Suprapubic skin (tissue), 4 donors: ENCODE data around the gene LBHD1. TPM values are rescaled to one million over a fixed set of nuclear protein-coding genes. Genes with fewer than 3 reads are reported as not detected.
"Not testable (repeated sequence)": the region's sequence is repeated elsewhere in the genome, so short reads cannot be mapped to it uniquely, and the experiment has no call there.

Experiments used
- DNase-seq, 2 donors: peaks; one replicate each; pipeline ENCODE4 v3.0.0-alpha.2; 2019; ENCODE audit warnings: low spot score in 2 of 2
- H3K27ac ChIP-seq: fragments of 200-600 bp; sonication (generic); one replicate; pipeline ENCODE4 v1.5.1; 2019
- H3K27me3 ChIP-seq: fragments of 200-600 bp; sonication (generic); one replicate; pipeline ENCODE4 v1.5.1; 2019
- H3K36me3 ChIP-seq: fragments of 200-600 bp; sonication (generic); one replicate; pipeline ENCODE4 v1.5.1; 2019
- H3K4me1 ChIP-seq: fragments of 200-600 bp; sonication (generic); one replicate; pipeline ENCODE4 v1.5.1; 2019
- H3K4me3 ChIP-seq: fragments of 200-600 bp; sonication (generic); one replicate; pipeline ENCODE4 v1.5.1; 2019; ENCODE audit warnings: mild to moderate bottlenecking
- H3K9me3 ChIP-seq: fragments of 200-600 bp; sonication (generic); one replicate; pipeline ENCODE4 v1.5.1; 2019
- EP300 ChIP-seq: sonication (generic); formaldehyde crosslinking; IDR thresholded peaks from one replicate; pipeline ENCODE4 v1.6.1; 2017; ENCODE audit warnings: antibody characterized with exemption
- POLR2A ChIP-seq, 2 donors: fragments of 450-650 bp; IDR thresholded peaks; one replicate each; pipeline ENCODE4 v1.6.1; 2017; ENCODE audit warnings: antibody characterized with exemption in 2 of 2, mild to moderate bottlenecking in 2 of 2, moderate library complexity in 2 of 2
- POLR2AphosphoS5 ChIP-seq, 3 donors: sonication (generic); formaldehyde crosslinking; IDR thresholded peaks; one replicate each; pipeline ENCODE4 v1.6.1; 2017; ENCODE audit warnings: antibody characterized with exemption in 3 of 3
- WGBS: methylation state at CpG from one replicate; pipeline ENCODE4 v1.1.5; 2018; 5-methylcytosine and 5-hydroxymethylcytosine counted together
- total RNA-seq, 4 donors: library from RNA; depleted of rRNA; stranded (reverse); fragments of >200 nt; gene quantifications; one replicate each; pipeline ENCODE4 v1.1.0, GENCODE V29; 2016
- TF ChIP-seq, protein P1 (sequence below), 2 donors: fragments of 200-600 bp in 1 of 2; fragments of 450-650 bp in 1 of 2; sonication (generic) in 1 of 2; IDR thresholded peaks; one replicate each; pipeline ENCODE4 v1.5.1; 2016 to 2019; ENCODE audit warnings: antibody characterized with exemption in 2 of 2, mild to moderate bottlenecking in 1 of 2, moderate library complexity in 1 of 2

Gene LBHD1
- total RNA-seq, 4 donors from 2014 or later: 1.7 to 8.7 (median 3.3) TPM

DNA sequence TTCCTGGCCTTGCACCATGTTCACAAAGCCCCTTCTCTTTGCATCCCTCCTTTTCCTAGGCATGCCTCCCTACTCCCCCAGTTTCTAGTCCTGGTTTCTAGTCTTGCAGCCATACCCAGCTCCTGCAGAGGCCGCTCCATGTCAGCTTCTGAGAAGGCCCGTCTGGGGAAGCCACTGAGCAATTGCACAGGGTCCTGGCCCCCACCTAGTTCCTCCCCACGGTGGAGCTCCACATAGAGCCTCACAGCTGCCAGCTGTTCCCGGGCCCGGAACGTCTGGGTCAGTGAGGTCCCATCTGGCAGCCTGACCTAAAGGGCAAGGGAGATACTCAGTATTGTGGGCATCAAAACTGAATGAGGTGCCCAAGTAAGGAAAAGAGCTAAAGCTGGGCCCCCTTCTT is 4.6 kb upstream of the LBHD1 start:
- H3K27ac ChIP-seq: no peak overlapping the region
- H3K4me1 ChIP-seq: peaks cover 56% of the 10 kb centered on the region
- no peak overlapping the region for H3K4me3 ChIP-seq
- H3K9me3 ChIP-seq: no peaks in the 10 kb centered on the region
- H3K36me3 ChIP-seq: peaks cover 28% of the 10 kb centered on the region
- TF ChIP-seq, protein P1, sequence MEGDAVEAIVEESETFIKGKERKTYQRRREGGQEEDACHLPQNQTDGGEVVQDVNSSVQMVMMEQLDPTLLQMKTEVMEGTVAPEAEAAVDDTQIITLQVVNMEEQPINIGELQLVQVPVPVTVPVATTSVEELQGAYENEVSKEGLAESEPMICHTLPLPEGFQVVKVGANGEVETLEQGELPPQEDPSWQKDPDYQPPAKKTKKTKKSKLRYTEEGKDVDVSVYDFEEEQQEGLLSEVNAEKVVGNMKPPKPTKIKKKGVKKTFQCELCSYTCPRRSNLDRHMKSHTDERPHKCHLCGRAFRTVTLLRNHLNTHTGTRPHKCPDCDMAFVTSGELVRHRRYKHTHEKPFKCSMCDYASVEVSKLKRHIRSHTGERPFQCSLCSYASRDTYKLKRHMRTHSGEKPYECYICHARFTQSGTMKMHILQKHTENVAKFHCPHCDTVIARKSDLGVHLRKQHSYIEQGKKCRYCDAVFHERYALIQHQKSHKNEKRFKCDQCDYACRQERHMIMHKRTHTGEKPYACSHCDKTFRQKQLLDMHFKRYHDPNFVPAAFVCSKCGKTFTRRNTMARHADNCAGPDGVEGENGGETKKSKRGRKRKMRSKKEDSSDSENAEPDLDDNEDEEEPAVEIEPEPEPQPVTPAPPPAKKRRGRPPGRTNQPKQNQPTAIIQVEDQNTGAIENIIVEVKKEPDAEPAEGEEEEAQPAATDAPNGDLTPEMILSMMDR (IDR thresholded peaks at IDR 0.05): no peak
- no peak for TF ChIP-seq EP300
- TF ChIP-seq POLR2A (IDR thresholded peaks at IDR 0.05): no peak
- TF ChIP-seq POLR2AphosphoS5 (IDR thresholded peaks at IDR 0.05): no peak
- DNase-seq: no peak
- 43% methylated on average over 6 of the region's 6 CpGs for WGBS
- H3K27me3 ChIP-seq: no peaks in the 10 kb centered on the region

DNA sequence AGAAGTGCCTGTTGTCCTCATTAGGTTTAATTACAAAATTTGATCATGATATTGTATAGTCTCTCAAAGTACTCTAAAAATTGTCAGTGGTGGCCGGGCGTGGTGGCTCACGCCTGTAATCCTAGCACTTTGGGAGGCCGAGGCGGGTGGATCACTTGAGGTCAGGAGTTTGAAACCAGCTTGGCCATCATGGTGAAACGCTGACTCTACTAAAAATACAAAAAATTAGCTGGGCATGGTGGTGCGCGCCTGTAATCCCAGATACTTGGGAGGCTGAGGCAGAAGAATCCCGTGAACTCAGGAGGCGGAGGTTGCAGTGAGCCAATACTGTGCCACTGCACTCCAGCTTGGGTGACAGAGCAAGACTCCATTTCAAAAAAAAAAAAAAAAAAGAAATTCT is 3.3 kb upstream of the LBHD1 start:
- not testable (repeated sequence) for H3K9me3 ChIP-seq, H3K4me3 ChIP-seq, H3K27me3 ChIP-seq, DNase-seq, H3K27ac ChIP-seq
- Histone ChIP-seq H3K4me1 (peaks cover 54% of the 10 kb centered on the region), H3K36me3 (peaks cover 28% of the 10 kb centered on the region)
- WGBS: 97% methylated on average over 10 of the region's 10 CpGs

DNA sequence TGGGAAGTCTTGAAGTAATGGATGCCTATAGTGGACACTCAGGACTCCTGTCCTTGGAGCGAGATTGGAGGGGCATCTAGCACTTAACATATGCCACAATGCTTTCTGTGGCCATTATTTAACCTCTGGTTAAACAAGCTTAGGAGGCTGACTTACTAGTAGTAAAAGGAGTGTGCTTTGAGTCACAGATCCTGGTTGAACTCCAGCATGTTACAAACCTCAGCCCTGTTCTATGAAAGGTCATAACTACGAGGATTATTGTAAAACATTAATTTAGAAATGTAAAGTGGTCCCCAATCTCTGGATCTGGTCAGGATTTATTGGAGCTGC is 1.1 kb upstream of the LBHD1 start:
- Histone ChIP-seq H3K4me3 (no peak overlapping the region), H3K36me3 (peaks cover 28% of the 10 kb centered on the region), H3K27me3 (no peaks in the 10 kb centered on the region), H3K9me3 (no peaks in the 10 kb centered on the region), H3K4me1 (peaks cover 50% of the 10 kb centered on the region), H3K27ac (no peak overlapping the region)
- DNase-seq: no peak
- TF ChIP-seq POLR2A (IDR thresholded peaks at IDR 0.05) (no peak), POLR2AphosphoS5 (IDR thresholded peaks at IDR 0.05) (no peak), EP300 (no peak)
- TF ChIP-seq, protein P1 (IDR thresholded peaks at IDR 0.05): no peak
- WGBS: 80% methylated on average over 2 of the region's 2 CpGs

DNA sequence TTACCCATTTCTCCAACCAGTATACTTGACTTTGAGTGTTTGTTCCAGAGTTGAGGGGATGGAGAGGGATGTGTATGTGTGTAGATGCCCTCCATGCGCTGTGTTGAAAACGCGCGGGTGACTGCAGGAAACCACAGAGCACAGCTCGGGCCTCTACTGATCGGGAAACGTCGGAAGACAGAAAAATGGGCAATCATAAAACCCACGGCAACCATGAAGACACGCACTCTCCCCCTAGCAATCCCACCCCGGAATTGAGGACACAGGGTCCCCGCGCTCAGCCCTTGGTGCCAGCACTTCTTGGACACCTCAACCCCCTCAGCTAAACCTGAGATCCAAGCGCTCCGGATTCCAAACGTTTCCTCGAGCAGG is 845 bp downstream of the LBHD1 start:
- Histone ChIP-seq H3K27ac (peak overlapping the region; percentile 89), H3K27me3 (no peaks in the 10 kb centered on the region), H3K4me1 (peaks cover 53% of the 10 kb centered on the region), H3K4me3 (peak overlapping the region; percentile 86), H3K36me3 (peaks cover 18% of the 10 kb centered on the region), H3K9me3 (no peaks in the 10 kb centered on the region)
- 0% methylated on average over 13 of the region's 17 CpGs for WGBS
- TF ChIP-seq POLR2AphosphoS5 (IDR thresholded peaks at IDR 0.05): no peak
- TF ChIP-seq POLR2A (IDR thresholded peaks at IDR 0.05): no peak
- TF ChIP-seq EP300: no peak
- DNase-seq: no peak

DNA sequence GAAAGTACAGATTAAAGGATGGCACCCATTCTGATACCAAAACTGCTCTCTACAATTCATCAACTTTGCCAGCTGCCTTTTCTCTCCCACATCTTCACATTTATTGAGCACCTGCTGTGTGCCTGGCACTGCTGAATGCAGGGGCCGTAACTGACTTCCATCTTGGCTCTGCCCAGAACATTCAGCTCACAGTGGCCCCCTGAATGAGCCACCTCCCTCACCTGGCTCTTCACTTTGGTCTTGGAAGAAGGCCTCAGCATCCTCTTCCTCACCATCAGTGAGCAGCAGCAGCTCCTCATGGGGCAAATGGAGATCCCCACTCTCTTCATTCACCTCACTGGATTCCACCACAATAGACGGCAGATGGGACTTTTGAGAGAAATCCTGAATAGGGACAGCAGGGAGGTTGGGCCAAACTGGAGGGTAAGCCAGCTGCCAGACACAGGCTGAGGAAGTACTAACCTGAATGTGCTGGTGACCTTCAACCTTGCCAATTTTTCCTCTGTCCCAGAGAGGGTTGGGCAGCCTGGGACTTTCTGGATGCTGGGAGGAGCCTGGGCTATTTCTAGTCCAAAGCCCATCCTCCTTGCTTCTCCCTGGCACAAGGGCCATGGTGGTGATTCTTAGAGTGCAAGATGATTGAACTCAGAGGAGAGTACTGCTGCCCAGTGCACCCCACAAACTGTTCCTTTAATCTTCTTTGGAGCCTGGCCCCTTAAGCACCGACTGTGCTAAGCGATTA is 2.5 kb downstream of the LBHD1 start:
- no peak for DNase-seq
- H3K4me3 ChIP-seq: no peak overlapping the region
- TF ChIP-seq POLR2AphosphoS5 (IDR thresholded peaks at IDR 0.05): no peak
- no peak for TF ChIP-seq POLR2A (IDR thresholded peaks at IDR 0.05)
- TF ChIP-seq, protein P1 (IDR thresholded peaks at IDR 0.05): no peak
- no peak for TF ChIP-seq EP300
- H3K4me1 ChIP-seq: peaks cover 60% of the 10 kb centered on the region
- H3K9me3 ChIP-seq: no peaks in the 10 kb centered on the region
- H3K36me3 ChIP-seq: peaks cover 8% of the 10 kb centered on the region
- H3K27ac ChIP-seq: no peak overlapping the region
- H3K27me3 ChIP-seq: no peaks in the 10 kb centered on the region
- WGBS: 75% methylated on average over 4 of the region's 4 CpGs

DNA sequence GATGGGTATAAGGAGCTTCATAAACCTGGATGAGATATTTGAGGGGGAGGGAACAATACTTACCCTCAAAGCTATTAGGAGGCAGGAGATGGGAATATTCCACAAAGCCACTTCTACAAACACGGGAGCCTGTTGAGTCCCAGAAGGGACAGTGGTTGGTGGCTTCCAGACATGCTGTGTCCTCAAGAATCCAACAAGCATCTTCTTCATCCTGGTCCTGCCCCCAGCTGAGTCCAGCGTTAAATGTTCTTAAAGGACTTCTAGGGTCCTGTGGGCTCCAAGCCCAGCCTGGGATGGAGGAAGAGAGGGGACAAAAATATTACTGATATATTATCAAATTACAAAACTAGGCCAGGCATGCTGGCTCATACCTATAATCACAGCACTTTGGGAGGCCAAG is 4.6 kb downstream of the LBHD1 start:
- 100% methylated on average over 2 of the region's 2 CpGs for WGBS
- TF ChIP-seq POLR2AphosphoS5 (IDR thresholded peaks at IDR 0.05) (no peak), POLR2A (IDR thresholded peaks at IDR 0.05) (no peak), EP300 (no peak)
- TF ChIP-seq, protein P1 (IDR thresholded peaks at IDR 0.05): no peak
- H3K9me3 ChIP-seq: no peaks in the 10 kb centered on the region
- no peaks in the 10 kb centered on the region for H3K27me3 ChIP-seq
- no peak overlapping the region for H3K27ac ChIP-seq
- H3K36me3 ChIP-seq: peaks cover 15% of the 10 kb centered on the region
- no peak for DNase-seq
- H3K4me1 ChIP-seq: peaks cover 61% of the 10 kb centered on the region
- H3K4me3 ChIP-seq: no peak overlapping the region
